Astrocyte (in vitro differentiated cells and primary cell): ENCODE data around the gene B3GALT4.

Source experiments
- EZH2 ChIP-seq: IDR thresholded peaks from 2 replicates; pipeline ENCODE4 v1.6.1; 2012; ENCODE audit warnings: mild to moderate bottlenecking, low read length, inconsistent platforms; ENCODE audit not compliant: insufficient read depth
- TF ChIP-seq, protein P1 (sequence below): IDR thresholded peaks from 2 replicates; pipeline ENCODE4 v1.5.1; 2011; ENCODE audit warnings: low read depth, mild to moderate bottlenecking, inconsistent platforms, low read length, moderate library complexity; ENCODE audit not compliant: insufficient read depth

DNA sequence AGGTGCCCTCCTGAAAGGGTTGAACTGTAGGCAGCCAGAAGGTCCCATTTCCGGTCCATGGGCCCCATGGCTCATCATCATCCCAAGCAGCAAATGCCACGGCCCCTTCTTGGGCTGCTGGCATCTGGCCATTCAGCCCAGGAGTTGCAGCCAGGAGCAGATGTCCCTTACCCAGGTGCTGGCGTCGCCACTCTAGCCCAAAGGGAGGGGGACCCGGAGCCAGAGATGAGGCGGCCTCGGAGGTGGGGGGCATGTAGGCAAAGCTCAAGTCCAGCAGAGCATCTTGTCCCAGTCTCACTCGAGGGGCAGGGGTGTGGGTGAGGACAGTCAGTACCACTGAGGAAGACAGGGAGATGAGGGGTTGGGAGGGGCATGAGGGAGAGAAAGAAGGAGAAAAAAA is 28.1 kb downstream of the B3GALT4 start:
- TF ChIP-seq, protein P1, sequence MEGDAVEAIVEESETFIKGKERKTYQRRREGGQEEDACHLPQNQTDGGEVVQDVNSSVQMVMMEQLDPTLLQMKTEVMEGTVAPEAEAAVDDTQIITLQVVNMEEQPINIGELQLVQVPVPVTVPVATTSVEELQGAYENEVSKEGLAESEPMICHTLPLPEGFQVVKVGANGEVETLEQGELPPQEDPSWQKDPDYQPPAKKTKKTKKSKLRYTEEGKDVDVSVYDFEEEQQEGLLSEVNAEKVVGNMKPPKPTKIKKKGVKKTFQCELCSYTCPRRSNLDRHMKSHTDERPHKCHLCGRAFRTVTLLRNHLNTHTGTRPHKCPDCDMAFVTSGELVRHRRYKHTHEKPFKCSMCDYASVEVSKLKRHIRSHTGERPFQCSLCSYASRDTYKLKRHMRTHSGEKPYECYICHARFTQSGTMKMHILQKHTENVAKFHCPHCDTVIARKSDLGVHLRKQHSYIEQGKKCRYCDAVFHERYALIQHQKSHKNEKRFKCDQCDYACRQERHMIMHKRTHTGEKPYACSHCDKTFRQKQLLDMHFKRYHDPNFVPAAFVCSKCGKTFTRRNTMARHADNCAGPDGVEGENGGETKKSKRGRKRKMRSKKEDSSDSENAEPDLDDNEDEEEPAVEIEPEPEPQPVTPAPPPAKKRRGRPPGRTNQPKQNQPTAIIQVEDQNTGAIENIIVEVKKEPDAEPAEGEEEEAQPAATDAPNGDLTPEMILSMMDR = no peak
- no peak for TF ChIP-seq EZH2
